ENCODE data around the gene ITM2C. TPM values are rescaled to one million over a fixed set of nuclear protein-coding genes. Genes with fewer than 3 reads are reported as not detected.

The ITM2C gene
- total and polyA plus RNA-seq, 2 experiments from 2014 or later: 241 to 367 TPM

DNA sequence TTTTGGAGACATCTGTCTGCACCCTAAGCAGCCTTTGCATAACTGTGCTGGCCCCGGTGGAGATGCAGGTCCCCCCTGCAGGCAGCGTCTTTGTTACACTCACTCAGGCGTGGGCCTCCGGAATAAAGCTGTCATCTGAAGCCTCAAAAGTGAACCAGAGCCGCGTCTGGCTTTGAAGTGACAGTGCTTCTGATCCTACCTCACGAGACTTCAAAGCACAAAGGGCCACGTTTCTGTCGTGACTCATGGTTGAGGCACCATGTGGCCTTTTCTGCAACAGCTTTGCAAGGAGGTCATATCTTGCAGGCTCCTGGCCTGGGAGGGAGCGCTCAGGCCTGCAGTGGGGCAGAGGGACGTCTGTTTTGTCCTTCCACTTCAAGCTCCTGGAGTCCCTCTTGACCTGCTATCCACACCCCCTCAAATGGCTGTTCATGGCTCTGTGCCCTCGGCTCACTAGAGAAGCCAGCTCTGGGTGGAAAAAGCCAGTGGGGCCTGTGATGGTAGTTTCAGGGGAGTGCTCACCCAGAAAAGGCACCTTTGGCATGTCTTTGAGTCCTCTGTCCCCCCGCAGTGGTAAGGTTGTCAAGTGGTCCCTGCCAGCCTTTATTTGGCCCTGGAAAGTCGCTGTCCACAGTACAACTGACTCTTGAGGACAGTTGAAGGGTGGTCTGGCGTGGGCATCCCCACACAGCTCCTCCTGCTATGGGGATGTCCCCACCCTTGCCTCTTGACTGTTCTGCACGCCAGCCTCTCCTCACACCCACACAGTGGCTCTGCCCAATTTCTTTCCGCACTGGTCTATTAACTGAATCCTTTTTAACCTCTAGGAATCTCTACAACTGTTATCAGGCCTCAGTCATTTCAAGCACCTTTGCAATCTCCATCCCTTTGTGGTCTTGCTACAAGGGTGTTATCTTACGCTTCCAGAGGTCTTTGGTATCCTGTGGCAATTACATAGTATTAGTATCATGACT is 41.0 kb downstream of the ITM2C start:
- Histone ChIP-seq H2AFZ (peak overlapping the region; percentile 76; the same call in 1 of the 2 replicates), H3K4me1 (ENCODE audit: insufficient read depth) (peaks cover 29% of the 10 kb centered on the region), H4K20me1 (replicated peaks; ENCODE audit: insufficient read depth) (no peaks in the 10 kb centered on the region), H3F3A (replicated peaks; ENCODE audit: low read depth) (no peaks in the 10 kb centered on the region), H3K27ac (ENCODE audit: low read depth) (no peak overlapping the region), H3K36me3 (ENCODE audit: insufficient read depth) (no peaks in the 10 kb centered on the region), H3K79me2 (replicated peaks; ENCODE audit: insufficient read depth) (no peaks in the 10 kb centered on the region), H3K4me2 (0 out of 2 replicates have a peak overlapping the region, but pooled peaks have one; percentile 26), H3K27me3 (ENCODE audit: insufficient read depth) (no peaks in the 10 kb centered on the region), H3K9me2 (ENCODE audit: insufficient read depth) (peaks cover 5% of the 10 kb centered on the region; the same call in 1 of the 2 replicates), H3K4me3 (no peak overlapping the region)
- H3K9me3 Mint-ChIP-seq: peaks cover 3% of the 10 kb centered on the region; the same call in 2 of the 3 replicates
- no peaks in the 10 kb centered on the region; the same call in 2 of the 3 replicates for H3K36me3 Mint-ChIP-seq (ENCODE audit: low read depth)
- DNase-seq (ENCODE audit: low spot score): no peak
- peak; percentile 29 for ATAC-seq
- H3K4me3 Mint-ChIP-seq: no peak overlapping the region
- peaks cover 27% of the 10 kb centered on the region for H3K27me3 Mint-ChIP-seq (ENCODE audit: insufficient read depth, low read depth, poor library complexity)
- no peak overlapping the region for H3K27ac Mint-ChIP-seq
- peaks cover 42% of the 10 kb centered on the region for H3K4me1 Mint-ChIP-seq
- TF ChIP-seq STAT1 (IDR thresholded peaks at IDR 0.05; ENCODE audit: unreplicated experiment) (no peak), NANOG (IDR thresholded peaks at IDR 0.05; ENCODE audit: borderline replicate concordance) (no peak)
- TF ChIP-seq, protein P1, sequence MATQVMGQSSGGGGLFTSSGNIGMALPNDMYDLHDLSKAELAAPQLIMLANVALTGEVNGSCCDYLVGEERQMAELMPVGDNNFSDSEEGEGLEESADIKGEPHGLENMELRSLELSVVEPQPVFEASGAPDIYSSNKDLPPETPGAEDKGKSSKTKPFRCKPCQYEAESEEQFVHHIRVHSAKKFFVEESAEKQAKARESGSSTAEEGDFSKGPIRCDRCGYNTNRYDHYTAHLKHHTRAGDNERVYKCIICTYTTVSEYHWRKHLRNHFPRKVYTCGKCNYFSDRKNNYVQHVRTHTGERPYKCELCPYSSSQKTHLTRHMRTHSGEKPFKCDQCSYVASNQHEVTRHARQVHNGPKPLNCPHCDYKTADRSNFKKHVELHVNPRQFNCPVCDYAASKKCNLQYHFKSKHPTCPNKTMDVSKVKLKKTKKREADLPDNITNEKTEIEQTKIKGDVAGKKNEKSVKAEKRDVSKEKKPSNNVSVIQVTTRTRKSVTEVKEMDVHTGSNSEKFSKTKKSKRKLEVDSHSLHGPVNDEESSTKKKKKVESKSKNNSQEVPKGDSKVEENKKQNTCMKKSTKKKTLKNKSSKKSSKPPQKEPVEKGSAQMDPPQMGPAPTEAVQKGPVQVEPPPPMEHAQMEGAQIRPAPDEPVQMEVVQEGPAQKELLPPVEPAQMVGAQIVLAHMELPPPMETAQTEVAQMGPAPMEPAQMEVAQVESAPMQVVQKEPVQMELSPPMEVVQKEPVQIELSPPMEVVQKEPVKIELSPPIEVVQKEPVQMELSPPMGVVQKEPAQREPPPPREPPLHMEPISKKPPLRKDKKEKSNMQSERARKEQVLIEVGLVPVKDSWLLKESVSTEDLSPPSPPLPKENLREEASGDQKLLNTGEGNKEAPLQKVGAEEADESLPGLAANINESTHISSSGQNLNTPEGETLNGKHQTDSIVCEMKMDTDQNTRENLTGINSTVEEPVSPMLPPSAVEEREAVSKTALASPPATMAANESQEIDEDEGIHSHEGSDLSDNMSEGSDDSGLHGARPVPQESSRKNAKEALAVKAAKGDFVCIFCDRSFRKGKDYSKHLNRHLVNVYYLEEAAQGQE (IDR thresholded peaks at IDR 0.05; ENCODE audit: unreplicated experiment): peak; percentile 34

DNA sequence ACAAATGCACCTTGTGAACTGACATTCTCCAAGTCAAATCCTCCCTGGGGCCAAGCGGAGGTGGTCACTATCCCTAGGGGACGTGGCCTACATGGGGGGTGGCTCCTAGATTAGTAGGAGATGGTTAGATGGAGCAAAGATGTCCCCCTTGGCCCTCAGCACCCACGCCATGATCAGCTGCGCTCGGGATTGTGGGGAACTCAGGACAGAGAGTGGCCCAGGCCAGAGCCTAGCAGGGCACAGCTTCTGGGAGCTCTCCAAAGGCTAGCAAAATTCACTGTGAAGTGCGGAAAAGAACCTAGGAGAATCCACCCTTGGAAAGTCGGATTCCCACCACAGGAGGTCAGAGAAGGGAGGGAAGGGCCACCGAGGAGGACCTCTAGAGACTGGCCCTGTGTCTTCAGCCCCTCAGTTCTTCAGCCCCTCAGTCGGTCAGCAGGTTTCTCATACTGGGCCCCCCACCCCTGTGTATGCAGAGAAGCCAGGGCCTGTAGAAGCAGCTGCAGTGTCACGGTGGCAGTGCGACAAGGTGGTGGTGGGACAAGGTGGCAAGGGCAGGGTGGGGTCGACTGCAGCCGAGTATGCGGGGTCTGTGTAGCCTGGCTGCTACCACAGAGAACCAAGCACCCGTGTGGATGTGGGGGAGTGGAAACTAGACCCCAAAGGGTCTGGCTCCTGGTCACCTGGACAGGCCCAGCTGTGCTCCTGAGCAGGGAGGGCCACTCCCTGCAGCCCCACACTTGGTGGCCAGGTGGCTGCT is 41.9 kb downstream of the ITM2C start:
- Histone ChIP-seq H3F3A (replicated peaks; ENCODE audit: low read depth) (no peaks in the 10 kb centered on the region), H3K79me2 (replicated peaks; ENCODE audit: insufficient read depth) (no peaks in the 10 kb centered on the region), H3K27me3 (ENCODE audit: insufficient read depth) (no peaks in the 10 kb centered on the region), H2AFZ (no peak overlapping the region), H3K9me2 (ENCODE audit: insufficient read depth) (peaks cover 8% of the 10 kb centered on the region; the same call in 1 of the 2 replicates), H3K4me2 (no peak overlapping the region), H3K4me3 (no peak overlapping the region), H3K36me3 (ENCODE audit: insufficient read depth) (no peaks in the 10 kb centered on the region), H3K27ac (ENCODE audit: low read depth) (no peak overlapping the region), H4K20me1 (replicated peaks; ENCODE audit: insufficient read depth) (no peaks in the 10 kb centered on the region), H3K4me1 (ENCODE audit: insufficient read depth) (peaks cover 29% of the 10 kb centered on the region)
- DNase-seq (ENCODE audit: low spot score) (no peak), ATAC-seq (no peak)
- H3K27ac Mint-ChIP-seq: no peak overlapping the region
- H3K36me3 Mint-ChIP-seq (ENCODE audit: low read depth): no peaks in the 10 kb centered on the region; the same call in 2 of the 3 replicates
- H3K9me3 Mint-ChIP-seq: peaks cover 3% of the 10 kb centered on the region; the same call in 2 of the 3 replicates
- peaks cover 30% of the 10 kb centered on the region for H3K27me3 Mint-ChIP-seq (ENCODE audit: insufficient read depth, low read depth, poor library complexity)
- peaks cover 42% of the 10 kb centered on the region for H3K4me1 Mint-ChIP-seq
- no peak overlapping the region for H3K4me3 Mint-ChIP-seq
- TF ChIP-seq, protein P1 (IDR thresholded peaks at IDR 0.05; ENCODE audit: unreplicated experiment): no peak
- TF ChIP-seq CREB1 (CRISPR knock-in tag; IDR thresholded peaks at IDR 0.05; ENCODE audit: low read depth) (no peak), STAT1 (IDR thresholded peaks at IDR 0.05; ENCODE audit: unreplicated experiment) (no peak), ZNF114 (CRISPR knock-in tag; IDR thresholded peaks at IDR 0.05) (no peak), JUNB (IDR thresholded peaks at IDR 0.05; ENCODE audit: unreplicated experiment) (no peak)
- TF ChIP-seq, protein P2, sequence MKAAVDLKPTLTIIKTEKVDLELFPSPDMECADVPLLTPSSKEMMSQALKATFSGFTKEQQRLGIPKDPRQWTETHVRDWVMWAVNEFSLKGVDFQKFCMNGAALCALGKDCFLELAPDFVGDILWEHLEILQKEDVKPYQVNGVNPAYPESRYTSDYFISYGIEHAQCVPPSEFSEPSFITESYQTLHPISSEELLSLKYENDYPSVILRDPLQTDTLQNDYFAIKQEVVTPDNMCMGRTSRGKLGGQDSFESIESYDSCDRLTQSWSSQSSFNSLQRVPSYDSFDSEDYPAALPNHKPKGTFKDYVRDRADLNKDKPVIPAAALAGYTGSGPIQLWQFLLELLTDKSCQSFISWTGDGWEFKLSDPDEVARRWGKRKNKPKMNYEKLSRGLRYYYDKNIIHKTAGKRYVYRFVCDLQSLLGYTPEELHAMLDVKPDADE (IDR thresholded peaks at IDR 0.05): no peak
- TF ChIP-seq, protein P3, sequence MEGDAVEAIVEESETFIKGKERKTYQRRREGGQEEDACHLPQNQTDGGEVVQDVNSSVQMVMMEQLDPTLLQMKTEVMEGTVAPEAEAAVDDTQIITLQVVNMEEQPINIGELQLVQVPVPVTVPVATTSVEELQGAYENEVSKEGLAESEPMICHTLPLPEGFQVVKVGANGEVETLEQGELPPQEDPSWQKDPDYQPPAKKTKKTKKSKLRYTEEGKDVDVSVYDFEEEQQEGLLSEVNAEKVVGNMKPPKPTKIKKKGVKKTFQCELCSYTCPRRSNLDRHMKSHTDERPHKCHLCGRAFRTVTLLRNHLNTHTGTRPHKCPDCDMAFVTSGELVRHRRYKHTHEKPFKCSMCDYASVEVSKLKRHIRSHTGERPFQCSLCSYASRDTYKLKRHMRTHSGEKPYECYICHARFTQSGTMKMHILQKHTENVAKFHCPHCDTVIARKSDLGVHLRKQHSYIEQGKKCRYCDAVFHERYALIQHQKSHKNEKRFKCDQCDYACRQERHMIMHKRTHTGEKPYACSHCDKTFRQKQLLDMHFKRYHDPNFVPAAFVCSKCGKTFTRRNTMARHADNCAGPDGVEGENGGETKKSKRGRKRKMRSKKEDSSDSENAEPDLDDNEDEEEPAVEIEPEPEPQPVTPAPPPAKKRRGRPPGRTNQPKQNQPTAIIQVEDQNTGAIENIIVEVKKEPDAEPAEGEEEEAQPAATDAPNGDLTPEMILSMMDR (conservative IDR thresholded peaks at IDR 0.05; ENCODE audit: low read depth in 2 of 2): no peak
